ENCODE results near the gene WDFY4. TPM values are rescaled to one million over a fixed set of nuclear protein-coding genes. Genes with fewer than 3 reads are reported as not detected.

WDFY4 gene
- total RNA-seq, 1 donor from 2014 or later: not detected

- H3K4me1 ChIP-seq: no peaks in the 10 kb centered on the region
- Mint-ChIP-seq H3K27me3 (ENCODE audit: insufficient read depth, low read depth) (peaks cover 7% of the 10 kb centered on the region), H3K4me1 (no peaks in the 10 kb centered on the region), H3K27ac (no peak overlapping the region), H3K36me3 (no peaks in the 10 kb centered on the region), H3K4me3 (no peak overlapping the region), H3K9me3 (no peaks in the 10 kb centered on the region)
- no peaks in the 10 kb centered on the region for H3K79me2 ChIP-seq (ENCODE audit: low read depth)
- no peak for DNase-seq (ENCODE audit: low spot score)
- H3K27me3 ChIP-seq: no peaks in the 10 kb centered on the region
- no peak for TF ChIP-seq EZH2 (IDR thresholded peaks at IDR 0.05)
- no peak for TF ChIP-seq EZH2phosphoT487 (IDR thresholded peaks at IDR 0.05)
- no peak for TF ChIP-seq CTCF (IDR thresholded peaks at IDR 0.05)
- H3K9me3 ChIP-seq (ENCODE audit: low read depth): no peaks in the 10 kb centered on the region
- no peak overlapping the region for H3K4me2 ChIP-seq
- H4K20me1 ChIP-seq (ENCODE audit: low read depth): no peaks in the 10 kb centered on the region
- no peak overlapping the region for H3K9ac ChIP-seq
- no peaks in the 10 kb centered on the region for H3F3A ChIP-seq (ENCODE audit: low read depth)
- H3K27ac ChIP-seq: no peak overlapping the region
- no peak overlapping the region for H2AFZ ChIP-seq (replicated peaks)
- no peak overlapping the region for H3K4me3 ChIP-seq
- H3K36me3 ChIP-seq: no peaks in the 10 kb centered on the region
Observed at GRCh38 chr10:48765039-48765438, 80.4 kb downstream of the WDFY4 start.

- Histone ChIP-seq H3K36me3 (no peaks in the 10 kb centered on the region), H3K4me3 (no peak overlapping the region), H3K9me3 (ENCODE audit: low read depth) (no peaks in the 10 kb centered on the region), H3K4me1 (no peaks in the 10 kb centered on the region), H3K27me3 (no peaks in the 10 kb centered on the region), H2AFZ (replicated peaks) (no peak overlapping the region), H3K27ac (no peak overlapping the region), H4K20me1 (ENCODE audit: low read depth) (no peaks in the 10 kb centered on the region), H3K79me2 (ENCODE audit: low read depth) (no peaks in the 10 kb centered on the region), H3K9ac (no peak overlapping the region), H3F3A (ENCODE audit: low read depth) (no peaks in the 10 kb centered on the region), H3K4me2 (no peak overlapping the region)
- Mint-ChIP-seq H3K4me3 (no peak overlapping the region), H3K27ac (no peak overlapping the region), H3K27me3 (ENCODE audit: insufficient read depth, low read depth) (peaks cover 4% of the 10 kb centered on the region), H3K4me1 (no peaks in the 10 kb centered on the region), H3K36me3 (no peaks in the 10 kb centered on the region), H3K9me3 (no peaks in the 10 kb centered on the region)
- no peak for TF ChIP-seq EZH2 (IDR thresholded peaks at IDR 0.05)
- no peak for TF ChIP-seq CTCF (IDR thresholded peaks at IDR 0.05)
- TF ChIP-seq EZH2phosphoT487 (IDR thresholded peaks at IDR 0.05): no peak
- no peak for DNase-seq (ENCODE audit: low spot score)
Observed at GRCh38 chr10:48765527-48765926, 80.9 kb downstream of the WDFY4 start.

DNA sequence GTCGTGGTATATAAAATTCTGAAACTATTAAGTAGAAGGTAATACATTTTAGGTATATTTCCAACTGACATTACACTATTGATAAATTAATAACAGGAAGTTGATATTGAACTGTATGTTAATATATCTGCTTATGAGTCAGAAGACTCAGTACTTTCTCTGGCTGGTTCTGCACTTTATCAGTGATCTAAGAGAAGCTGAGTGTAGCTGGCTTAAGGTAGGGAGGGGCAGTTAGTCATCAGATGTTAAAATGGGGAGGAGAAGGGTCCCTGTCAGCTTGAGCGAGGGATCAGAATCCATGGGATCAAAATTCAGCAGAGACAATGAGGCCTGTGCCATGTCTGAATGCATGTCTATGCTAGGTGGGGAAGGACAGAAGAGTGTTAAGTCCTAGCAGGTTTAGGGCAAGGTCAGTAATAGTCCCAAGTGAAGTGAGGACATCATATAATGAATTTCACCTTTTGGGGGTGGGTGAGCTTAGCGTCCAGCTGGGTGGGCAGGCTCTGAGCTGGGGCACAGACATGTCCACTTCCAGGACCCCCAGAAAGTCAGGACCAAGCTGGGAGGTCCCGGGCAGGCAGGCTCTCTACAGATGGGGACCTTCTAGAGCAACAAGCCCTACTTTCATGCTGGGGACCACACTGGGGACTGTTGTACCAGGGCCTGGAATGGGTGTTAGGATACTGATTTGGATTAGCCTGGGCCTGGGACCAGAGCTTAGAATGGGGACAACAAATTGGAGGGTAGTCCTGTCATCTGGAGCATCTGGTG is 82.9 kb downstream of the WDFY4 start:
- DNase-seq (ENCODE audit: low spot score): no peak
- Mint-ChIP-seq H3K9me3 (no peaks in the 10 kb centered on the region), H3K4me3 (no peak overlapping the region), H3K27ac (no peak overlapping the region), H3K27me3 (ENCODE audit: insufficient read depth, low read depth) (peaks cover 5% of the 10 kb centered on the region), H3K36me3 (no peaks in the 10 kb centered on the region), H3K4me1 (no peaks in the 10 kb centered on the region)
- H3K27me3 ChIP-seq: no peaks in the 10 kb centered on the region
- no peak overlapping the region for H3K4me2 ChIP-seq
- H2AFZ ChIP-seq (replicated peaks): no peak overlapping the region
- H3K9me3 ChIP-seq (ENCODE audit: low read depth): no peaks in the 10 kb centered on the region
- H3K36me3 ChIP-seq: no peaks in the 10 kb centered on the region
- no peak overlapping the region for H3K4me3 ChIP-seq
- H4K20me1 ChIP-seq (ENCODE audit: low read depth): no peaks in the 10 kb centered on the region
- TF ChIP-seq EZH2phosphoT487 (IDR thresholded peaks at IDR 0.05) (no peak), CTCF (IDR thresholded peaks at IDR 0.05) (no peak), EZH2 (IDR thresholded peaks at IDR 0.05) (no peak)
- no peaks in the 10 kb centered on the region for H3K79me2 ChIP-seq (ENCODE audit: low read depth)
- H3K4me1 ChIP-seq: peaks cover 4% of the 10 kb centered on the region
- H3K9ac ChIP-seq: no peak overlapping the region
- H3K27ac ChIP-seq: no peak overlapping the region
- no peaks in the 10 kb centered on the region for H3F3A ChIP-seq (ENCODE audit: low read depth)
